Sigmoid colon (tissue), 4 donors: ENCODE results near the gene RRP1B.

ENCODE experiments used
- CTCF ChIP-seq, 4 experiments: fragments of 450-650 bp in 3 of 4; fragments of 200-600 bp in 1 of 4; IDR thresholded peaks; one replicate each; pipeline ENCODE4 v1.5.1; 2016 to 2019; ENCODE audit warnings: antibody characterized with exemption in 4 of 4, mild to moderate bottlenecking in 3 of 4, moderate library complexity in 2 of 4
- POLR2AphosphoS5 ChIP-seq, 4 donors: sonication (generic); formaldehyde crosslinking; IDR thresholded peaks; one replicate each; pipeline ENCODE4 v1.6.1; 2017; ENCODE audit warnings: antibody characterized with exemption in 4 of 4

GRCh38 chr21:43658769-43659135, 608 bp upstream of the RRP1B start:
- no peak for TF ChIP-seq CTCF (IDR thresholded peaks at IDR 0.05)
- no peak for TF ChIP-seq POLR2AphosphoS5 (IDR thresholded peaks at IDR 0.05)
